Fibroblast of villous mesenchyme (primary cell): Measurements from ENCODE around the gene PC. TPM values are rescaled to one million over a fixed set of nuclear protein-coding genes. Genes with fewer than 3 reads are reported as not detected.
A peak's percentile ranks its signal among the peaks of the same experiment; 100 is the strongest.

Source experiments
- DNase-seq: peaks from one replicate; pipeline ENCODE4 v3.0.0-alpha.2; 2010; ENCODE audit warnings: low read depth
- H3K4me3 ChIP-seq: 2 replicates; pipeline ENCODE4 v1.5.1; 2011; ENCODE audit warnings: low read depth, mild to moderate bottlenecking, low read length
- CTCF ChIP-seq: IDR thresholded peaks from 2 replicates; pipeline ENCODE4 v1.5.1; 2012; ENCODE audit warnings: low read depth, mild to moderate bottlenecking, low read length; ENCODE audit not compliant: insufficient read depth
- total RNA-seq: library from RNA; depleted of rRNA; stranded (reverse); fragments of >200 nt; gene quantifications from 2 replicates; pipeline ENCODE4 v1.2.3, GENCODE V29; 2012

Gene PC
- total RNA-seq, 1 donor, result 11.7 TPM

GRCh38 chr11:66857234-66857926, 100.8 kb downstream of the PC start:
- peak overlapping the region; percentile 62 for H3K4me3 ChIP-seq
- no peak for TF ChIP-seq CTCF
- DNase-seq, result no peak

GRCh38 chr11:66856496-66857233, 101.5 kb downstream of the PC start, which contains the start of gene LRFN4:
Gene LRFN4, plus strand, starts transcription at chr11:66857064. Its CDS starts 681 bp downstream, at chr11:66857745.
- no peak for DNase-seq
- no peak for TF ChIP-seq CTCF
- peak within 1 kb of the TSS; percentile 65 for H3K4me3 ChIP-seq

- peak; percentile 89 for DNase-seq
- peak overlapping the region; percentile 65 for H3K4me3 ChIP-seq
- TF ChIP-seq CTCF, result peak; percentile 2
Measured at GRCh38 chr11:66855574-66856495, 102.3 kb downstream of the PC start.

GRCh38 chr11:66854729-66855211, 103.4 kb downstream of the PC start:
- no peak overlapping the region for H3K4me3 ChIP-seq
- no peak for TF ChIP-seq CTCF
- no peak for DNase-seq

GRCh38 chr11:66854231-66854661, 103.9 kb downstream of the PC start:
- TF ChIP-seq CTCF, result no peak
- DNase-seq, result no peak
- no peak overlapping the region for H3K4me3 ChIP-seq
